Suprapubic skin (tissue), 4 donors: ENCODE measurements around the gene RPS6KA1.

ENCODE experiments used
- EP300 ChIP-seq: sonication (generic); formaldehyde crosslinking; IDR thresholded peaks from one replicate; pipeline ENCODE4 v1.6.1; 2017; ENCODE audit warnings: antibody characterized with exemption
- POLR2A ChIP-seq, 2 donors: fragments of 450-650 bp; IDR thresholded peaks; one replicate each; pipeline ENCODE4 v1.6.1; 2017; ENCODE audit warnings: antibody characterized with exemption in 2 of 2, mild to moderate bottlenecking in 2 of 2, moderate library complexity in 2 of 2
- POLR2AphosphoS5 ChIP-seq, 3 donors: sonication (generic); formaldehyde crosslinking; IDR thresholded peaks; one replicate each; pipeline ENCODE4 v1.6.1; 2017; ENCODE audit warnings: antibody characterized with exemption in 3 of 3
- TF ChIP-seq, protein P1 (sequence below), 2 donors: fragments of 200-600 bp in 1 of 2; fragments of 450-650 bp in 1 of 2; sonication (generic) in 1 of 2; IDR thresholded peaks; one replicate each; pipeline ENCODE4 v1.5.1; 2016 to 2019; ENCODE audit warnings: antibody characterized with exemption in 2 of 2, mild to moderate bottlenecking in 1 of 2, moderate library complexity in 1 of 2

DNA sequence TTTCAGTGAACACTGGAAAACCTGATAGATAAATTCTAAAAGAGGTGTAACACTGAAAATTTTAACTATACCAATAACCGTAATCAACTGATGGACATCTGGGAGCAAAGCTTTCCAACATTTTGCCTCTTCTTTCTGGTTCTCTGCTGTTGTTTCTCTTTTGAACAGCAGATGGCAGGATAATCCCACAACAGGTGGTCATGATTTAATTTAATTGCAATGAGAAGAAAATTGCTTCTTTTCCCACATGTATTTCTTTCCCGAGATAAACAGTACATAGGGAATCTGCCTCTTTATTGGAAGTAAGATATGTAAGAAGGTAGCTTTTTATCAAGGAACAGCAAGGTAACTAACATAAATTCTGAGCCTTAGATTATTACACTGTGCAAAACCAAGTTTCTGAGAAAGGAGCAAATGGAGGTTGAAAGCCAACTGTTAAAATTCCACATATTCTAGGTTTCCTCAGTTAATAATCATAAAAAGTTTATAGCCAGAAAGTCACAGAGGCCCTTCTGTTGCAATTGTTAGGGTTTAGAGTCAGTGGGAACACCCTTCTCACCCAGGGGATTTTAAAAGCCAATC, 72.9 kb downstream of the RPS6KA1 start:
- TF ChIP-seq EP300 (no peak), POLR2A (IDR thresholded peaks at IDR 0.05) (no peak), POLR2AphosphoS5 (IDR thresholded peaks at IDR 0.05) (no peak)
- TF ChIP-seq, protein P1, sequence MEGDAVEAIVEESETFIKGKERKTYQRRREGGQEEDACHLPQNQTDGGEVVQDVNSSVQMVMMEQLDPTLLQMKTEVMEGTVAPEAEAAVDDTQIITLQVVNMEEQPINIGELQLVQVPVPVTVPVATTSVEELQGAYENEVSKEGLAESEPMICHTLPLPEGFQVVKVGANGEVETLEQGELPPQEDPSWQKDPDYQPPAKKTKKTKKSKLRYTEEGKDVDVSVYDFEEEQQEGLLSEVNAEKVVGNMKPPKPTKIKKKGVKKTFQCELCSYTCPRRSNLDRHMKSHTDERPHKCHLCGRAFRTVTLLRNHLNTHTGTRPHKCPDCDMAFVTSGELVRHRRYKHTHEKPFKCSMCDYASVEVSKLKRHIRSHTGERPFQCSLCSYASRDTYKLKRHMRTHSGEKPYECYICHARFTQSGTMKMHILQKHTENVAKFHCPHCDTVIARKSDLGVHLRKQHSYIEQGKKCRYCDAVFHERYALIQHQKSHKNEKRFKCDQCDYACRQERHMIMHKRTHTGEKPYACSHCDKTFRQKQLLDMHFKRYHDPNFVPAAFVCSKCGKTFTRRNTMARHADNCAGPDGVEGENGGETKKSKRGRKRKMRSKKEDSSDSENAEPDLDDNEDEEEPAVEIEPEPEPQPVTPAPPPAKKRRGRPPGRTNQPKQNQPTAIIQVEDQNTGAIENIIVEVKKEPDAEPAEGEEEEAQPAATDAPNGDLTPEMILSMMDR (IDR thresholded peaks at IDR 0.05), result peak; percentile 71 to 97
